Measurements from ENCODE around the gene RAVER1. TPM values are rescaled to one million over a fixed set of nuclear protein-coding genes. Genes with fewer than 3 reads are reported as not detected.
A peak's percentile ranks its signal among the peaks of the same experiment; 100 is the strongest.

The RAVER1 gene
- total and polyA plus RNA-seq, 2 of the 13 experiments (the other 11 are each of a cell fraction or from before 2014, with no cell fraction given) = 3.6 to 7.9 TPM

DNA sequence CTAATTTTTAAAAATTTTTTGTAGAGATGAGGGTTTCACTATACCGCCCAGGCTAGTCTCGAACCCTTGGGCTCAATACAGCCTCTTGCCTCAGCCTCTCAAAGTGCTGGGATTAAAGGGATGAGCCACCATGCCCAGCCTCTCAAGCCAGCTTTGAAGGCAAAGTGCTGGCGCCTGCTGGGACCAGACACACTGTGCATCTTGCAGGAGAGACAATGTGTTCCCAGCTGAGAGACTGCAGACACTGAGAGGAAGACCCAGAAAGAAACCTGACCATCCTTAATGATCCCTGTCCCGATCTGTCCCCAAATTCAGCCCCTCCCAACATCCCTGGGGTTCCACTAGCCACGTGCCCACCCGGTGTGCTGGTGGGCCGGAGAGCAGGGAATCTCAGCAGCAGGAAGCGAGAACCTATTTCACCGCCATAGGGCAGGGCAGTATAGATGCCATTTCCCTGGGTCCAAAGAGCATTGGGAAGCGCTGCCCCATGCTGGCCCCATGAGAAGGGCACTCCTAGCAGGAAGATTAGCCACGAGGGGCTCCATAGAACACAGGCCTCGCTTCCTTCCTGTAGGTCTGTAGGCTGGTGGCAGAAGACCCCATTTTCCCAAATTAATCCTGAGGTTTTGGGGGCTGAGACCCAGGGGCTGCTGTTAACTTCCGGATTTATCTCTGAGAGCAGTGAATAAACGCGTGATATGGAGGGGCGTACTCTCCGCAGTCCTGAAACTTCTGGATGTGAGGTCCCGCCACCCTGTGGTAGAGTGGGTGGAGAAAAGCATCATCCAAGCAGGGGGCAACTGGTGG, 968 bp downstream of the RAVER1 start (continued):
- TF ChIP-seq, protein P1, sequence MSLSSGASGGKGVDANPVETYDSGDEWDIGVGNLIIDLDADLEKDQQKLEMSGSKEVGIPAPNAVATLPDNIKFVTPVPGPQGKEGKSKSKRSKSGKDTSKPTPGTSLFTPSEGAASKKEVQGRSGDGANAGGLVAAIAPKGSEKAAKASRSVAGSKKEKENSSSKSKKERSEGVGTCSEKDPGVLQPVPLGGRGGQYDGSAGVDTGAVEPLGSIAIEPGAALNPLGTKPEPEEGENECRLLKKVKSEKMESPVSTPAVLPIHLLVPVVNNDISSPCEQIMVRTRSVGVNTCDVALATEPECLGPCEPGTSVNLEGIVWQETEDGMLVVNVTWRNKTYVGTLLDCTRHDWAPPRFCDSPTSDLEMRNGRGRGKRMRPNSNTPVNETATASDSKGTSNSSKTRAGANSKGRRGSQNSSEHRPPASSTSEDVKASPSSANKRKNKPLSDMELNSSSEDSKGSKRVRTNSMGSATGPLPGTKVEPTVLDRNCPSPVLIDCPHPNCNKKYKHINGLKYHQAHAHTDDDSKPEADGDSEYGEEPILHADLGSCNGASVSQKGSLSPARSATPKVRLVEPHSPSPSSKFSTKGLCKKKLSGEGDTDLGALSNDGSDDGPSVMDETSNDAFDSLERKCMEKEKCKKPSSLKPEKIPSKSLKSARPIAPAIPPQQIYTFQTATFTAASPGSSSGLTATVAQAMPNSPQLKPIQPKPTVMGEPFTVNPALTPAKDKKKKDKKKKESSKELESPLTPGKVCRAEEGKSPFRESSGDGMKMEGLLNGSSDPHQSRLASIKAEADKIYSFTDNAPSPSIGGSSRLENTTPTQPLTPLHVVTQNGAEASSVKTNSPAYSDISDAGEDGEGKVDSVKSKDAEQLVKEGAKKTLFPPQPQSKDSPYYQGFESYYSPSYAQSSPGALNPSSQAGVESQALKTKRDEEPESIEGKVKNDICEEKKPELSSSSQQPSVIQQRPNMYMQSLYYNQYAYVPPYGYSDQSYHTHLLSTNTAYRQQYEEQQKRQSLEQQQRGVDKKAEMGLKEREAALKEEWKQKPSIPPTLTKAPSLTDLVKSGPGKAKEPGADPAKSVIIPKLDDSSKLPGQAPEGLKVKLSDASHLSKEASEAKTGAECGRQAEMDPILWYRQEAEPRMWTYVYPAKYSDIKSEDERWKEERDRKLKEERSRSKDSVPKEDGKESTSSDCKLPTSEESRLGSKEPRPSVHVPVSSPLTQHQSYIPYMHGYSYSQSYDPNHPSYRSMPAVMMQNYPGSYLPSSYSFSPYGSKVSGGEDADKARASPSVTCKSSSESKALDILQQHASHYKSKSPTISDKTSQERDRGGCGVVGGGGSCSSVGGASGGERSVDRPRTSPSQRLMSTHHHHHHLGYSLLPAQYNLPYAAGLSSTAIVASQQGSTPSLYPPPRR (CRISPR knock-in tag; IDR thresholded peaks at IDR 0.05; ENCODE audit: borderline replicate concordance) = 0 out of 2 replicates have a peak, but pooled peaks have one; percentile 40
- TF ChIP-seq, protein P2, sequence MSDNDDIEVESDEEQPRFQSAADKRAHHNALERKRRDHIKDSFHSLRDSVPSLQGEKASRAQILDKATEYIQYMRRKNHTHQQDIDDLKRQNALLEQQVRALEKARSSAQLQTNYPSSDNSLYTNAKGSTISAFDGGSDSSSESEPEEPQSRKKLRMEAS (IDR thresholded peaks at IDR 0.05) = peak; percentile 72
- peak; percentile 55; the same call in 1 of the 3 replicates for TF ChIP-seq MXI1 (IDR thresholded peaks at IDR 0.05; ENCODE audit: borderline replicate concordance, low read depth, low read length)
- 0 out of 2 replicates have a peak, but pooled peaks have one; percentile 28 for TF ChIP-seq ZNF296 (CRISPR knock-in tag; conservative IDR thresholded peaks at IDR 0.05)
- no peak for TF ChIP-seq CC2D1A (CRISPR knock-in tag; IDR thresholded peaks at IDR 0.05)
- TF ChIP-seq, protein P3, sequence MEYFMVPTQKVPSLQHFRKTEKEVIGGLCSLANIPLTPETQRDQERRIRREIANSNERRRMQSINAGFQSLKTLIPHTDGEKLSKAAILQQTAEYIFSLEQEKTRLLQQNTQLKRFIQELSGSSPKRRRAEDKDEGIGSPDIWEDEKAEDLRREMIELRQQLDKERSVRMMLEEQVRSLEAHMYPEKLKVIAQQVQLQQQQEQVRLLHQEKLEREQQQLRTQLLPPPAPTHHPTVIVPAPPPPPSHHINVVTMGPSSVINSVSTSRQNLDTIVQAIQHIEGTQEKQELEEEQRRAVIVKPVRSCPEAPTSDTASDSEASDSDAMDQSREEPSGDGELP (IDR thresholded peaks at IDR 0.05; ENCODE audit: borderline replicate concordance, low read depth) = peak; percentile 40; the same call in 1 of the 2 replicates
- TF ChIP-seq PHB2 (IDR thresholded peaks at IDR 0.05; ENCODE audit: partially characterized antibody) = no peak
- TF ChIP-seq, protein P4, sequence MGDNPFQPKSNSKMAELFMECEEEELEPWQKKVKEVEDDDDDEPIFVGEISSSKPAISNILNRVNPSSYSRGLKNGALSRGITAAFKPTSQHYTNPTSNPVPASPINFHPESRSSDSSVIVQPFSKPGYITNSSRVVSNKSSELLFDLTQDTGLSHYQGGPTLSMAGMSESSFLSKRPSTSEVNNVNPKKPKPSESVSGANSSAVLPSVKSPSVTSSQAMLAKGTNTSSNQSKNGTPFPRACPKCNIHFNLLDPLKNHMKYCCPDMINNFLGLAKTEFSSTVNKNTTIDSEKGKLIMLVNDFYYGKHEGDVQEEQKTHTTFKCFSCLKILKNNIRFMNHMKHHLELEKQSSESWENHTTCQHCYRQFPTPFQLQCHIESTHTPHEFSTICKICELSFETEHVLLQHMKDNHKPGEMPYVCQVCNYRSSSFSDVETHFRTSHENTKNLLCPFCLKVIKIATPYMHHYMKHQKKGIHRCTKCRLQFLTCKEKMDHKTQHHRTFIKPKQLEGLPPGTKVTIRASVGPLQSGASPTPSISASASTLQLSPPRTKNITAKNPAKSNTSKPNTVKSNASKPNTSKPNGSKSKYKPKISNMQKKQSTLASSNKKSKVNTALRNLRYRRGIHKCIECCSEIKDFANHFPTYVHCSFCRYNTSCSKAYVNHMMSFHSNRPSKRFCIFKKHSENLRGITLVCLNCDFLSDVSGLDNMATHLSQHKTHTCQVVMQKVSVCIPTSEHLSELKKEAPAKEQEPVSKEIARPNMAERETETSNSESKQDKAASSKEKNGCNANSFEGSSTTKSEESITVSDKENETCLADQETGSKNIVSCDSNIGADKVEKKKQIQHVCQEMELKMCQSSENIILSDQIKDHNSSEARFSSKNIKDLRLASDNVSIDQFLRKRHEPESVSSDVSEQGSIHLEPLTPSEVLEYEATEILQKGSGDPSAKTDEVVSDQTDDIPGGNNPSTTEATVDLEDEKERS (CRISPR knock-in tag; IDR thresholded peaks at IDR 0.05) = 0 out of 2 replicates have a peak, but pooled peaks have one; percentile 22
- TF ChIP-seq, protein P5, sequence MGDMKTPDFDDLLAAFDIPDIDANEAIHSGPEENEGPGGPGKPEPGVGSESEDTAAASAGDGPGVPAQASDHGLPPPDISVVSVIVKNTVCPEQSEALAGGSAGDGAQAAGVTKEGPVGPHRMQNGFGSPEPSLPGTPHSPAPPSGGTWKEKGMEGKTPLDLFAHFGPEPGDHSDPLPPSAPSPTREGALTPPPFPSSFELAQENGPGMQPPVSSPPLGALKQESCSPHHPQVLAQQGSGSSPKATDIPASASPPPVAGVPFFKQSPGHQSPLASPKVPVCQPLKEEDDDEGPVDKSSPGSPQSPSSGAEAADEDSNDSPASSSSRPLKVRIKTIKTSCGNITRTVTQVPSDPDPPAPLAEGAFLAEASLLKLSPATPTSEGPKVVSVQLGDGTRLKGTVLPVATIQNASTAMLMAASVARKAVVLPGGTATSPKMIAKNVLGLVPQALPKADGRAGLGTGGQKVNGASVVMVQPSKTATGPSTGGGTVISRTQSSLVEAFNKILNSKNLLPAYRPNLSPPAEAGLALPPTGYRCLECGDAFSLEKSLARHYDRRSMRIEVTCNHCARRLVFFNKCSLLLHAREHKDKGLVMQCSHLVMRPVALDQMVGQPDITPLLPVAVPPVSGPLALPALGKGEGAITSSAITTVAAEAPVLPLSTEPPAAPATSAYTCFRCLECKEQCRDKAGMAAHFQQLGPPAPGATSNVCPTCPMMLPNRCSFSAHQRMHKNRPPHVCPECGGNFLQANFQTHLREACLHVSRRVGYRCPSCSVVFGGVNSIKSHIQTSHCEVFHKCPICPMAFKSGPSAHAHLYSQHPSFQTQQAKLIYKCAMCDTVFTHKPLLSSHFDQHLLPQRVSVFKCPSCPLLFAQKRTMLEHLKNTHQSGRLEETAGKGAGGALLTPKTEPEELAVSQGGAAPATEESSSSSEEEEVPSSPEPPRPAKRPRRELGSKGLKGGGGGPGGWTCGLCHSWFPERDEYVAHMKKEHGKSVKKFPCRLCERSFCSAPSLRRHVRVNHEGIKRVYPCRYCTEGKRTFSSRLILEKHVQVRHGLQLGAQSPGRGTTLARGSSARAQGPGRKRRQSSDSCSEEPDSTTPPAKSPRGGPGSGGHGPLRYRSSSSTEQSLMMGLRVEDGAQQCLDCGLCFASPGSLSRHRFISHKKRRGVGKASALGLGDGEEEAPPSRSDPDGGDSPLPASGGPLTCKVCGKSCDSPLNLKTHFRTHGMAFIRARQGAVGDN (CRISPR knock-in tag; IDR thresholded peaks at IDR 0.05) = peak; percentile 62
- TF ChIP-seq NRL (CRISPR knock-in tag; IDR thresholded peaks at IDR 0.05; ENCODE audit: borderline replicate concordance) = no peak
- peak; percentile 31; the same call in 1 of the 2 replicates for TF ChIP-seq ZBTB7A (CRISPR knock-in tag; IDR thresholded peaks at IDR 0.05)
- TF ChIP-seq CEBPB (IDR thresholded peaks at IDR 0.05; ENCODE audit: borderline replicate concordance, low read depth, low read length) = no peak
- no peak; the same call in 1 of the 2 replicates for TF ChIP-seq PHF20 (CRISPR knock-in tag; IDR thresholded peaks at IDR 0.05)
- peak; percentile 28; the same call in 1 of the 2 replicates for TF ChIP-seq ZNF121 (CRISPR knock-in tag; IDR thresholded peaks at IDR 0.05)

All from HepG2 (cell line).